B cell (primary cell): ENCODE results near the gene PRELID3B. TPM values are rescaled to one million over a fixed set of nuclear protein-coding genes. Genes with fewer than 3 reads are reported as not detected.
A peak's percentile ranks its signal among the peaks of the same experiment; 100 is the strongest.

Experiments used
- ATAC-seq: fragments of 200-7000 bp; cut with Tn5 transposase; one replicate; pipeline ENCODE4 v1.10.0; 2021; ENCODE audit warnings: low read depth, mild to moderate bottlenecking, moderate number of reproducible peaks, moderate library complexity
- CTCF ChIA-PET: fragments of 350-600 bp; sonication (Branson Sonifier 250); formaldehyde crosslinking; loops from one replicate; lab custom pipeline; 2021; ENCODE audit warnings: antibody characterized with exemption, inconsistent platforms; lab: Charles Lee
- POLR2A ChIA-PET: fragments of 350-600 bp; sonication (Branson Sonifier 250); formaldehyde crosslinking; loops from one replicate; lab custom pipeline; 2021; ENCODE audit warnings: antibody characterized with exemption; lab: Charles Lee
- DNase-seq: peaks from one replicate; pipeline ENCODE4 v3.0.0; 2013
- H2AFZ ChIP-seq: 2 replicates; pipeline ENCODE4 v1.6.1; 2012; ENCODE audit warnings: mild to moderate bottlenecking, low read depth, low read length; ENCODE audit not compliant: insufficient read depth, poor library complexity, severe bottlenecking
- H3K27ac ChIP-seq, 2 donors: 1 replicate in 1 of 2; 2 replicates in 1 of 2; pipeline ENCODE4 v1.5.1; 2012 to 2013; ENCODE audit warnings: low read length in 2 of 2, mild to moderate bottlenecking in 2 of 2, moderate library complexity in 1 of 2
- H3K27me3 ChIP-seq, 4 experiments: fragments of 200-600 bp in 1 of 4; sonication (generic) in 1 of 4; replicated peaks in 1 of 4; 1 replicate in 2 of 4; 2 replicates in 2 of 4; pipeline versions ENCODE4 v1.6.1 to v1.7.0; 2013 to 2016; ENCODE audit warnings: low read length in 3 of 4, mild to moderate bottlenecking in 2 of 4, mixed read lengths in 1 of 4, moderate library complexity in 1 of 4; ENCODE audit not compliant: insufficient read depth in 4 of 4, control insufficient read depth in 3 of 4; ENCODE audit errors: control extremely low read depth in 1 of 4
- H3K36me3 ChIP-seq, 2 experiments: replicated peaks in 1 of 2; 1 replicate in 1 of 2; 2 replicates in 1 of 2; pipeline versions ENCODE4 v1.6.1 to v1.7.1; 2013; ENCODE audit warnings: low read length in 1 of 2; ENCODE audit not compliant: insufficient read depth in 2 of 2, control insufficient read depth in 1 of 2; ENCODE audit errors: control extremely low read depth in 1 of 2, extremely low read depth in 1 of 2
- H3K4me1 ChIP-seq, 2 donors: fragments of 200-600 bp in 1 of 2; sonication (generic) in 1 of 2; 1 replicate in 1 of 2; 2 replicates in 1 of 2; pipeline versions ENCODE4 v1.5.1 to v1.6.1; 2013 to 2017; ENCODE audit warnings: low read length in 2 of 2; ENCODE audit not compliant: control insufficient read depth in 2 of 2, insufficient read depth in 2 of 2
- H3K4me2 ChIP-seq: replicated peaks from 2 replicates; pipeline ENCODE3; 2012; ENCODE audit warnings: mild to moderate bottlenecking, low read depth, low read length; ENCODE audit not compliant: poor library complexity, severe bottlenecking
- H3K4me3 ChIP-seq, 5 experiments: fragments of 200-600 bp in 1 of 5; sonication (generic) in 1 of 5; 1 replicate in 3 of 5; 2 replicates in 2 of 5; pipeline versions ENCODE4 v1.5.1 to v1.7.0; 2011 to 2016; ENCODE audit warnings: low read length in 4 of 5, mild to moderate bottlenecking in 4 of 5, low read depth in 2 of 5, control low read depth in 1 of 5, moderate library complexity in 1 of 5; ENCODE audit not compliant: insufficient read depth in 1 of 5; ENCODE audit errors: control extremely low read depth in 1 of 5, extremely low read depth in 1 of 5
- H3K79me2 ChIP-seq: fragments of 200-600 bp; sonication (generic); one replicate; pipeline ENCODE4 v1.6.0; 2016; ENCODE audit warnings: low read length; ENCODE audit not compliant: control insufficient read depth, insufficient read depth
- H3K9ac ChIP-seq: fragments of 200-600 bp; sonication (generic); 2 replicates; pipeline ENCODE4 v1.6.1; 2017; ENCODE audit warnings: mild to moderate bottlenecking, low read length, moderate library complexity
- H3K9me3 ChIP-seq, 3 donors: one replicate each; pipeline versions ENCODE4 v1.6.1 to v1.7.1; 2013; ENCODE audit warnings: low read length in 2 of 3; ENCODE audit not compliant: control insufficient read depth in 2 of 3, insufficient read depth in 1 of 3; ENCODE audit errors: control extremely low read depth in 1 of 3
- H4K20me1 ChIP-seq: 2 replicates; pipeline ENCODE4 v1.6.0; 2012; ENCODE audit warnings: mild to moderate bottlenecking, low read length; ENCODE audit not compliant: insufficient read depth, control insufficient read depth, poor library complexity, severe bottlenecking
- H3K27ac Mint-ChIP-seq: one replicate; pipeline ENCODE4 v1.8.0; 2021; ENCODE audit warnings: mixed read lengths
- H3K27me3 Mint-ChIP-seq: one replicate; pipeline ENCODE4 v1.8.0; 2021; ENCODE audit warnings: mixed read lengths
- H3K4me1 Mint-ChIP-seq: one replicate; pipeline ENCODE4 v1.8.0; 2021; ENCODE audit warnings: mixed read lengths
- H3K4me3 Mint-ChIP-seq: one replicate; pipeline ENCODE4 v1.8.0; 2021; ENCODE audit warnings: mixed read lengths
- H3K9me3 Mint-ChIP-seq: one replicate; pipeline ENCODE4 v1.8.0; 2022; ENCODE audit warnings: mixed read lengths; ENCODE audit not compliant: insufficient read depth
- EZH2 ChIP-seq: IDR thresholded peaks from 2 replicates; pipeline ENCODE4 v1.6.1; 2012; ENCODE audit warnings: borderline replicate concordance, low read depth, mild to moderate bottlenecking, moderate library complexity, low read length; ENCODE audit not compliant: insufficient read depth, poor library complexity, severe bottlenecking
- whole genome bisulfite sequencing: methylation state at CpG from one replicate; pipeline ENCODE4 v1.1.5; 2013; ENCODE audit warnings: missing lambda C conversion rate; ENCODE audit not compliant: insufficient coverage; 5-methylcytosine and 5-hydroxymethylcytosine counted together
- intact Hi-C: fragments of 100-400 bp; cut with micrococcal nuclease; formaldehyde crosslinking; loops from one replicate; pipeline ENCODE4 v1.10.0; 2022
- polyA plus RNA-seq: library from polyadenylated mRNA; depleted of rRNA; stranded (reverse); fragments of >200 nt; gene quantifications from 2 replicates; pipeline ENCODE4 v1.2.3, GENCODE V29; 2012
- total RNA-seq, 2 donors: library from RNA; stranded (reverse); fragments of 120-200 nt in 1 of 2; gene quantifications; 1 replicate in 1 of 2; 2 replicates in 1 of 2; pipeline versions ENCODE4 v1.2.3 to v1.2.4, GENCODE V29; 2013 to 2022
- TF ChIP-seq, protein P1 (sequence below): fragments of 200-600 bp; IDR thresholded peaks from one replicate; pipeline ENCODE4 v1.8.0; 2022; ENCODE audit warnings: antibody characterized with exemption, mild to moderate bottlenecking

PRELID3B gene
- total and polyA plus RNA-seq, 2 donors (not counting 1 experiment from before 2014, with no cell fraction given) = 24.1 to 46.8 TPM

DNA sequence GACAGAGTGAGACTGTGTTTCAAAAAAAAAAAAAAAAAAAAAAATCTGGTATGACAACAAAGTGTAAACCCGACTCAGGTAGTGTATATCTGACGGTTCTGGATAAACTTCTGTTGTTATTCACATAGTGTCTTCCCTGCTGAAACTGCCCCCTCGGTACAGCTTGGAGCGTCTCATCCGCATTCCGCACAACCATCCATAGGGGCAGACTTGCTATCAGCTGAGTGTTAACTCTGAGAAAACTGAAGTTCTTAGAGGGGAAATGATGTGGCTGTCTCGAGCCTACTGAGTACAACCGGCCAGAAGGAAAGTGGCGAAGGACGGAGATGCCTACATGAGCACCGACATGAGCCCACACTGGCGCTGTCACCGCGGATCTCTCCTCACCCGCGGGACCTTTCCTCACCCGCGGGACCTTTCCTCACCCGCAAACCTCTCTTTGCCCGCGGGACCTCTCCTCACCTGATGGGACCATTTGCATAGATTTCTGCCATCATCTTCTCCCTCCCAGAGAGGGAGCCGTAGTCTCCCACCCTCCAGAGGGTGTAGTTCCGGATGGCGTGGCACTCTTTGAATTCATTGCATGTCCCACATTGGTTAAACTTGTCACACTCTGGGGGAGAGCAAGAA, 45.3 kb downstream of the PRELID3B start:
- Histone ChIP-seq H3K4me1 (peaks cover 22 to 38% of the 10 kb centered on the region in 2 donors), H3K9ac (no peak overlapping the region), H2AFZ (no peak overlapping the region), H3K27me3 (no peaks in the 10 kb centered on the region), H3K9me3 (no peaks in the 10 kb centered on the region), H4K20me1 (peaks cover 56% of the 10 kb centered on the region), H3K4me3 (no peak overlapping the region), H3K79me2 (peaks cover 40% of the 10 kb centered on the region), H3K36me3 (peaks cover 3 to 92% of the 10 kb centered on the region in 2 experiments), H3K4me2 (no peak overlapping the region), H3K27ac (no peak overlapping the region)
- ATAC-seq (no peak), DNase-seq (no peak)
- H3K4me1 Mint-ChIP-seq = peaks cover 56% of the 10 kb centered on the region
- H3K27me3 Mint-ChIP-seq = no peaks in the 10 kb centered on the region
- H3K9me3 Mint-ChIP-seq = no peaks in the 10 kb centered on the region
- WGBS = 97% methylated on average over 18 of the region's 24 CpGs
- H3K27ac Mint-ChIP-seq = peak overlapping the region; percentile 68
- intact Hi-C loops = no loop called here
- ChIA-PET POLR2A (interaction anchor here (0.7 to 1.8 kb wide), 2 partner anchors 35 to 346 kb away, joined by 7 to 12 read pairs; partner anchors contain the start of genes ATP5F1E and STX16), CTCF (interaction anchor here (0.8 kb wide), 1 partner anchor 210 kb away, joined by 4 read pairs; no protein-coding TSS in a partner anchor)
- H3K4me3 Mint-ChIP-seq = no peak overlapping the region
- TF ChIP-seq, protein P1, sequence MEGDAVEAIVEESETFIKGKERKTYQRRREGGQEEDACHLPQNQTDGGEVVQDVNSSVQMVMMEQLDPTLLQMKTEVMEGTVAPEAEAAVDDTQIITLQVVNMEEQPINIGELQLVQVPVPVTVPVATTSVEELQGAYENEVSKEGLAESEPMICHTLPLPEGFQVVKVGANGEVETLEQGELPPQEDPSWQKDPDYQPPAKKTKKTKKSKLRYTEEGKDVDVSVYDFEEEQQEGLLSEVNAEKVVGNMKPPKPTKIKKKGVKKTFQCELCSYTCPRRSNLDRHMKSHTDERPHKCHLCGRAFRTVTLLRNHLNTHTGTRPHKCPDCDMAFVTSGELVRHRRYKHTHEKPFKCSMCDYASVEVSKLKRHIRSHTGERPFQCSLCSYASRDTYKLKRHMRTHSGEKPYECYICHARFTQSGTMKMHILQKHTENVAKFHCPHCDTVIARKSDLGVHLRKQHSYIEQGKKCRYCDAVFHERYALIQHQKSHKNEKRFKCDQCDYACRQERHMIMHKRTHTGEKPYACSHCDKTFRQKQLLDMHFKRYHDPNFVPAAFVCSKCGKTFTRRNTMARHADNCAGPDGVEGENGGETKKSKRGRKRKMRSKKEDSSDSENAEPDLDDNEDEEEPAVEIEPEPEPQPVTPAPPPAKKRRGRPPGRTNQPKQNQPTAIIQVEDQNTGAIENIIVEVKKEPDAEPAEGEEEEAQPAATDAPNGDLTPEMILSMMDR = no peak
- no peak for TF ChIP-seq EZH2

DNA sequence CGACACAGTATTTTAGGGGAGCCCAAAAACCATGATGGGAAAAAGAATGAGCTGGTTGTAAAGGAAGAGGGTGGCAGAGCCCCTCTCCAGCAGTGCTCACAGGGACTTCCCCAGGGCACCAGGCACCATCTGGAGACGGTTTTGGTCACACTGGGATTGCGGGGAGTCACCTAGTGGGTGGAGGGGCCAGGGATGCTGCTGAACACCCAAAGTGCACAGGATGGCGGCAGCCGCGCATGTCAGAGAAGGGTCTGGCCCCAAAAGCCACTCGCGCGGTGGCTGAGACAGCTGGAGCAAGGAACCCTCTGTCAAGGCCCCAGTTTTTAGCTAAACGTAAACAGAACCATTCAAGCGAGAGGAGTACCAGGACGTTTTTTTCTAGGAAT, 46.4 kb downstream of the PRELID3B start:
- Mint-ChIP-seq H3K9me3 (no peaks in the 10 kb centered on the region), H3K4me3 (no peak overlapping the region), H3K27me3 (no peaks in the 10 kb centered on the region), H3K27ac (peak overlapping the region; percentile 52), H3K4me1 (peaks cover 48% of the 10 kb centered on the region)
- TF ChIP-seq, protein P1 = no peak
- no peak for TF ChIP-seq EZH2
- ATAC-seq = no peak
- Histone ChIP-seq H3K4me3 (no peak overlapping the region), H3K36me3 (peaks cover 3 to 92% of the 10 kb centered on the region in 2 experiments), H3K4me2 (no peak overlapping the region), H3K4me1 (peaks cover 17 to 30% of the 10 kb centered on the region in 2 donors), H3K27ac (peak overlapping the region in 1 of 2 donors; percentile 44), H3K27me3 (no peaks in the 10 kb centered on the region), H3K9me3 (no peaks in the 10 kb centered on the region), H4K20me1 (peaks cover 46% of the 10 kb centered on the region), H2AFZ (no peak overlapping the region), H3K79me2 (peaks cover 30% of the 10 kb centered on the region), H3K9ac (no peak overlapping the region)
- ChIA-PET POLR2A (interaction anchor here (0.9 to 1.8 kb wide), 3 partner anchors 9 to 36 kb away, joined by 3 to 7 read pairs (median 7); partner anchors contain the start of gene ATP5F1E), CTCF (interaction anchor here (0.8 kb wide), 1 partner anchor 211 kb away, joined by 4 read pairs; no protein-coding TSS in a partner anchor)
- intact Hi-C loops = no loop called here
- 97% methylated on average over 11 of the region's 12 CpGs for WGBS
- no peak for DNase-seq
